Activated T-cell treated with anti-CD3 and anti-CD28 coated beads for 48 hours (primary cell): ENCODE data around the gene RIOK2.
"Not testable (repeated sequence)": the region's sequence is repeated elsewhere in the genome, so short reads cannot be mapped to it uniquely, and the experiment has no call there.

ENCODE experiments used
- DNase-seq: peaks from one replicate; pipeline ENCODE4 v3.0.0-alpha.2; 2020; ENCODE audit warnings: low read depth

Gene RIOK2

GRCh38 chr5:97167435-97167834 is 15.6 kb downstream of the RIOK2 start:
- no peak for DNase-seq

GRCh38 chr5:97165726-97166125 is 17.3 kb downstream of the RIOK2 start:
- DNase-seq, result no peak

- no peak for DNase-seq
Observed at GRCh38 chr5:97164846-97165245, 18.2 kb downstream of the RIOK2 start.

- no peak for DNase-seq
Observed at GRCh38 chr5:97163790-97164285, 19.2 kb downstream of the RIOK2 start.

- no peak for DNase-seq
Observed at GRCh38 chr5:97163360-97163764, 19.7 kb downstream of the RIOK2 start.

- peak; percentile 10 for DNase-seq
Observed at GRCh38 chr5:97162045-97162444, 21.0 kb downstream of the RIOK2 start.

- no peak for DNase-seq
Observed at GRCh38 chr5:97157689-97158088, 25.4 kb downstream of the RIOK2 start.

- DNase-seq, result no peak
Observed at GRCh38 chr5:97151370-97151769, 31.7 kb downstream of the RIOK2 start.

- DNase-seq, result no peak
Observed at GRCh38 chr5:97150401-97150800, 32.6 kb downstream of the RIOK2 start.

GRCh38 chr5:97149709-97150108 is 33.3 kb downstream of the RIOK2 start:
- no peak for DNase-seq

- no peak for DNase-seq
Observed at GRCh38 chr5:97148288-97148687, 34.8 kb downstream of the RIOK2 start.

- no peak for DNase-seq
Observed at GRCh38 chr5:97143704-97144103, 39.3 kb downstream of the RIOK2 start.

GRCh38 chr5:97142521-97143254 is 40.4 kb downstream of the RIOK2 start, which contains the start of gene LIX1:
Gene LIX1 (minus strand): TSS chr5:97142611. CDS start chr5:97142576, 35 bp downstream.
- DNase-seq, result no peak

- no peak for DNase-seq
Observed at GRCh38 chr5:97141539-97141938, 41.5 kb downstream of the RIOK2 start.

GRCh38 chr5:97141031-97141430 is 42.0 kb downstream of the RIOK2 start:
- DNase-seq, result no peak

GRCh38 chr5:97140250-97140649 is 42.8 kb downstream of the RIOK2 start:
- not testable (repeated sequence) for DNase-seq

- DNase-seq, result no peak
Observed at GRCh38 chr5:97136475-97136874, 46.6 kb downstream of the RIOK2 start.

GRCh38 chr5:97135868-97136267 is 47.2 kb downstream of the RIOK2 start:
- DNase-seq, result no peak

- no peak for DNase-seq
Observed at GRCh38 chr5:97134634-97135033, 48.4 kb downstream of the RIOK2 start.

- no peak for DNase-seq
Observed at GRCh38 chr5:97133101-97133500, 49.9 kb downstream of the RIOK2 start.

- no peak for DNase-seq
Observed at GRCh38 chr5:97131921-97132320, 51.1 kb downstream of the RIOK2 start.

GRCh38 chr5:97131139-97131710 is 51.8 kb downstream of the RIOK2 start:
- DNase-seq, result no peak

- DNase-seq, result no peak
Observed at GRCh38 chr5:97127727-97128126, 55.3 kb downstream of the RIOK2 start.
